Measurements from ENCODE around the gene IQSEC1. TPM values are rescaled to one million over a fixed set of nuclear protein-coding genes. Genes with fewer than 3 reads are reported as not detected.

IQSEC1 gene
- total RNA-seq, 4 donors from 2014 or later = 33.6 to 72.0 (median 55.9) TPM

DNA sequence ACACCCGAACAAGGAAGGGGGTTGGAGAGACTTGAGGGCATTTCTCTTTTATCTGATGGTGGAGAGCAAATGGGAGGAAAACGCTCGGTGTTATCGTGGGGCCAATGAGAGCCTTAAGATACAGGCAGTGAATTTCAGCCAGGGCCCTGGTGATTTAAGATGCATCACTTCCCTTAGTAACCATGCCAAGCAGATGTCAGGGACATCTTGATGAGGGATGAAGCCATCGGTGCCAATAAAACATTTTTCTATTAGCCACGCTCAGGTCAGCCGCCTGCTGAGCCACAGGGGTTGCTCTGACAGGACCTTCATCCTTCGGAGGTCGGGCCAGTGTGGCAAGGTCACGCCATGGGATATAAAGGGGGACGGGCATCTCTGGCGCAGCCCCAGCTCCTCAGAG, 10.6 kb downstream of the IQSEC1 start:
- ATAC-seq (ENCODE audit: low FRiP score) (no peak), DNase-seq (ENCODE audit: low spot score) (no peak)

GRCh38 chr3:13060341-13060910, 12.8 kb downstream of the IQSEC1 start:
- TF ChIP-seq CTCF (IDR thresholded peaks at IDR 0.05) = no peak
- ATAC-seq (ENCODE audit: low FRiP score) = no peak
- no peak for DNase-seq (ENCODE audit: low spot score)

More for the DNA sequence above, 10.6 kb downstream of the IQSEC1 start:
- no peak for TF ChIP-seq CTCF (IDR thresholded peaks at IDR 0.05)

GRCh38 chr3:13058346-13059120, 14.7 kb downstream of the IQSEC1 start:
- DNase-seq (ENCODE audit: low spot score) (no peak), ATAC-seq (ENCODE audit: low FRiP score) (no peak)
- TF ChIP-seq CTCF (IDR thresholded peaks at IDR 0.05) = no peak

DNA sequence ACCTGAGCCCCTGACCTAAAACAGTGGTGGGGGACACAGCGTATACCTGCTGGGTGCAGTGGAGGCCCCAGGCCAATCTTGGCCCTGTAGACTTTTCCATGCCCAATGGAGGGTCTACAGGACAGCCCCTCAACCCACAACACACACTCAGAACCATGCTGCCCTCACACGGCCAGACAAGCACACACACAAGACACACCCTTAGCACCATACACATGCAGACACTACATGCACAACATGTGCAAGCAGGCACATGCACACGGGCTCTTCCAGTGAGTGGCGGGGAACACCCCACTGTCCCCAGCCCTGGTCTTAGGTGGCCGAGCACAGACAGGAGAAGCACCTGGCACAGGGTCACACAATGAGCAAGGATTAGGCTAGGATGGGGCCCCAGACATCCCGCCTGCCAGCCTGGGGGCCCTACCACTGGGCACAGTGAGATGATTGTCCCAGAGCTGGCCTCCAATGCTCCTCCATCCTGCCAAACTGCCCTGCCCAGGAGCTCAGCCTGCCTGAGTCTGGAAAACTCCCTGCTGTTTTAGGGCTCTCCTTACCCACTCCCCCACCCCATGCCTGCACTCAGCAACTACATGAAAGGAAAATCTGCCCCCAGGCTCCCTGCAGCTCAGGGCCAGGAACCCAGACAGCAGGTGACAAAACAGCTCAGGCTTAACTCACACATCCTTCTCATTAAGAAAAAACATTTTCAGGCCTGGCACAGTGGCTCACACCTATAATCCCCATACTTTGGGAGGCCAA, 15.8 kb downstream of the IQSEC1 start:
- TF ChIP-seq CTCF (IDR thresholded peaks at IDR 0.05) = no peak
- DNase-seq (ENCODE audit: low spot score) (no peak), ATAC-seq (ENCODE audit: low FRiP score) (no peak)

- DNase-seq (ENCODE audit: low spot score) (no peak), ATAC-seq (ENCODE audit: low FRiP score) (no peak)
- TF ChIP-seq CTCF (IDR thresholded peaks at IDR 0.05) = no peak
Measured at GRCh38 chr3:13055634-13056033, 17.6 kb downstream of the IQSEC1 start.

- no peak for ATAC-seq (ENCODE audit: low FRiP score)
- no peak for DNase-seq (ENCODE audit: low spot score)
- no peak for TF ChIP-seq CTCF (IDR thresholded peaks at IDR 0.05)
Measured at GRCh38 chr3:13054341-13055285, 18.6 kb downstream of the IQSEC1 start.

All from omental fat pad (tissue), 4 donors.